Measurements from ENCODE around the gene SUSD5.

GRCh38 chr3:33209357-33209756 is 9.3 kb downstream of the SUSD5 start:
- no peak for TF ChIP-seq CTCF (IDR thresholded peaks at IDR 0.05)
- no peak for TF ChIP-seq POLR2A (IDR thresholded peaks at IDR 0.05)
